Fibroblast of lung (primary cell): ENCODE data around the gene RPRD1B.
"Not testable (repeated sequence)": the region's sequence is repeated elsewhere in the genome, so short reads cannot be mapped to it uniquely, and the experiment has no call there.

Experiments
- CTCF ChIP-seq, 2 donors: IDR thresholded peaks in 1 of 2; conservative IDR thresholded peaks in 1 of 2; 1 replicate in 1 of 2; 2 replicates in 1 of 2; pipeline ENCODE4 v1.5.1; 2011 to 2012; ENCODE audit warnings: low read length in 2 of 2, control low read depth in 1 of 2, inconsistent platforms in 1 of 2, low read depth in 1 of 2, mild to moderate bottlenecking in 1 of 2
- EZH2 ChIP-seq: IDR thresholded peaks from 2 replicates; pipeline ENCODE4 v1.5.1; 2012; ENCODE audit warnings: low read length, control low read depth, mild to moderate bottlenecking; ENCODE audit errors: missing control alignments

- TF ChIP-seq CTCF (conservative IDR thresholded peaks at IDR 0.05 in 1 of 2, IDR thresholded peaks at IDR 0.05 in 1 of 2; ENCODE audit: low read depth in 1 of 2, low read length in 2 of 2); EZH2: not testable (repeated sequence)
Measured at GRCh38 chr20:38102206-38102605, 68.7 kb downstream of the RPRD1B start.
